K562 (cell line): Measurements from ENCODE around the gene CCDC106. TPM values are rescaled to one million over a fixed set of nuclear protein-coding genes. Genes with fewer than 3 reads are reported as not detected.

ENCODE experiments used
- ATF6 ChIP-seq: sonication (generic); formaldehyde crosslinking; IDR thresholded peaks from 2 replicates; pipeline ENCODE4 v1.4.0; 2020; ENCODE audit warnings: mild to moderate bottlenecking, missing genetic modification reagents
- CBFB ChIP-seq: sonication (generic); formaldehyde crosslinking; IDR thresholded peaks from 2 replicates; pipeline ENCODE4 v1.4.0; 2020; ENCODE audit warnings: mild to moderate bottlenecking, missing genetic modification reagents
- CC2D1A ChIP-seq: fragments of 450-650 bp; IDR thresholded peaks from 2 replicates; pipeline ENCODE4 v1.6.1; 2017; ENCODE audit warnings: mild to moderate bottlenecking
- CEBPB ChIP-seq: fragments of 450-650 bp; IDR thresholded peaks from 2 replicates; pipeline ENCODE4 v1.6.1; 2016; ENCODE audit warnings: missing genetic modification characterization, missing compliant biosample characterization
- ETS1 ChIP-seq: conservative IDR thresholded peaks from 2 replicates; pipeline ENCODE4 v1.6.1; 2011; ENCODE audit warnings: low read depth, mild to moderate bottlenecking, low read length; ENCODE audit not compliant: control insufficient read depth
- FOS ChIP-seq: IDR thresholded peaks from 3 replicates; pipeline ENCODE4 v1.6.1; 2011; ENCODE audit not compliant: insufficient read length; ENCODE audit errors: extremely low read depth
- GATA2 ChIP-seq: sonication (generic); formaldehyde crosslinking; IDR thresholded peaks from 2 replicates; pipeline ENCODE4 v1.4.0; 2020; ENCODE audit warnings: mild to moderate bottlenecking, missing genetic modification reagents
- GTF2F1 ChIP-seq: IDR thresholded peaks from 2 replicates; pipeline ENCODE4 v1.6.1; 2011; ENCODE audit warnings: low read depth, low read length, improper control_type of control experiment
- KAT2B ChIP-seq: IDR thresholded peaks from one replicate; pipeline ENCODE4 v1.6.1; 2012; ENCODE audit warnings: low read depth, mild to moderate bottlenecking, control low read depth, inconsistent platforms, low read length, moderate library complexity
- KLF13 ChIP-seq: fragments of 450-650 bp; IDR thresholded peaks from 2 replicates; pipeline ENCODE4 v1.6.1; 2016; ENCODE audit warnings: missing genetic modification characterization, low read depth, mild to moderate bottlenecking, missing compliant biosample characterization, moderate library complexity, borderline replicate concordance
- NFE2L1 ChIP-seq: fragments of 450-650 bp; IDR thresholded peaks from 2 replicates; pipeline ENCODE4 v1.6.1; 2016; ENCODE audit warnings: missing genetic modification characterization, low read depth, mild to moderate bottlenecking, missing compliant biosample characterization, moderate library complexity, borderline replicate concordance
- NR2C1 ChIP-seq, 2 experiments: fragments of 450-650 bp; IDR thresholded peaks; 2 replicates each; pipeline ENCODE4 v1.6.1; 2017; ENCODE audit warnings: mild to moderate bottlenecking in 2 of 2, antibody characterized with exemption in 1 of 2, inconsistent platforms in 1 of 2, missing compliant biosample characterization in 1 of 2, missing genetic modification characterization in 1 of 2
- NR2F6 ChIP-seq: fragments of 450-650 bp; formaldehyde crosslinking; IDR thresholded peaks from 2 replicates; pipeline ENCODE4 v1.4.0; 2020; ENCODE audit warnings: mild to moderate bottlenecking
- PHB2 ChIP-seq: fragments of 450-650 bp; IDR thresholded peaks from 2 replicates; pipeline ENCODE4 v1.6.1; 2017; ENCODE audit warnings: low read depth
- SFPQ ChIP-seq: fragments of 200-400 bp; formaldehyde crosslinking; IDR thresholded peaks from 2 replicates; pipeline ENCODE4 v1.6.1; 2017; ENCODE audit warnings: mild to moderate bottlenecking, low read depth, low read length, moderate library complexity
- SIX5 ChIP-seq, 2 experiments: IDR thresholded peaks; 2 replicates each; pipeline ENCODE4 v1.6.1; 2011; ENCODE audit warnings: low read length in 2 of 2, borderline replicate concordance in 1 of 2, low read depth in 1 of 2, mild to moderate bottlenecking in 1 of 2, moderate library complexity in 1 of 2; ENCODE audit not compliant: insufficient read depth in 1 of 2
- SMAD4 ChIP-seq: fragments of 250-450 bp; sonication (Bioruptor Pico); conservative IDR thresholded peaks from 2 replicates; pipeline ENCODE4 v1.8.0; 2021; ENCODE audit warnings: inconsistent platforms, mild to moderate bottlenecking, moderate library complexity
- TBL1XR1 ChIP-seq, 2 experiments: IDR thresholded peaks; 2 replicates each; pipeline ENCODE4 v1.6.1; 2012; ENCODE audit warnings: improper control_type of control experiment in 2 of 2, low read length in 2 of 2, mild to moderate bottlenecking in 1 of 2
- TOE1 ChIP-seq, 2 experiments: fragments of 450-650 bp in 1 of 2; sonication (generic) in 1 of 2; formaldehyde crosslinking in 1 of 2; IDR thresholded peaks; 2 replicates each; pipeline versions ENCODE4 v1.7.1 to v1.8.0; 2016 to 2022; ENCODE audit warnings: borderline replicate concordance in 2 of 2, mild to moderate bottlenecking in 2 of 2, antibody characterized with exemption in 1 of 2, inconsistent platforms in 1 of 2, low read depth in 1 of 2, missing genetic modification reagents in 1 of 2, moderate library complexity in 1 of 2
- ZC3H8 ChIP-seq: fragments of 450-650 bp; IDR thresholded peaks from 2 replicates; pipeline ENCODE4 v1.6.1; 2017
- ZNF165 ChIP-seq: fragments of 250-450 bp; sonication (Bioruptor Pico); IDR thresholded peaks from 2 replicates; pipeline ENCODE4 v1.4.0; 2020; ENCODE audit warnings: borderline replicate concordance
- ZNF282 ChIP-seq: sonication (generic); formaldehyde crosslinking; IDR thresholded peaks from 2 replicates; pipeline ENCODE4 v1.8.1; 2023; ENCODE audit warnings: missing genetic modification reagents
- polyA plus RNA-seq, 8 experiments: library from polyadenylated mRNA; depleted of rRNA in 4 of 8; stranded (reverse) in 5 of 8; unstranded in 3 of 8; fragments of >200 nt; fragmentation: Nextera tagmentation in 2 of 8; fragmentation: Illumina TruSeq in 1 of 8; extraction: Ambion mirVana in 2 of 8; extraction: Trizol in 1 of 8; gene quantifications; 2 replicates each; pipeline versions ENCODE4 v1.2.1 to v1.2.3, GENCODE V29; 2011 to 2014; ENCODE audit warnings: inconsistent platforms in 1 of 8, missing spikeins in 1 of 8
- total RNA-seq, 7 experiments: library from RNA; depleted of rRNA in 6 of 7; stranded (reverse); fragments of >200 nt in 6 of 7; fragmentation: Illumina TruSeq in 2 of 7; extraction: Trizol in 2 of 7; gene quantifications; 2 replicates each; pipeline versions ENCODE4 v1.2.1 to v1.2.3, GENCODE V29; 2011 to 2021; ENCODE audit warnings: low replicate concordance in 1 of 7

The CCDC106 gene
- total and polyA plus RNA-seq, 9 of the 15 experiments (the other 6 are each of a cell fraction or from before 2014, with no cell fraction given), result 0.10 to 27.5 (median 15.0) TPM; not detected in 1

GRCh38 chr19:55599842-55600661 lies 48.0 kb upstream of the CCDC106 start, which contains the start of gene ZNF524 (continued):
- TF ChIP-seq SMAD4 (CRISPR knock-in tag), result peak; percentile 73; the same call in 1 of the 2 replicates
- no peak for TF ChIP-seq CBFB
- no peak for TF ChIP-seq KAT2B
- TF ChIP-seq TOE1 (IDR thresholded peaks at IDR 0.05; ENCODE audit: borderline replicate concordance), result peak; percentile 96
- no peak for TF ChIP-seq TOE1 (CRISPR knock-in tag; IDR thresholded peaks at IDR 0.05; ENCODE audit: borderline replicate concordance, low read depth)
- TF ChIP-seq NR2C1 (IDR thresholded peaks at IDR 0.05), result peak; percentile 94
- TF ChIP-seq NR2C1 (tag; IDR thresholded peaks at IDR 0.05), result peak; percentile 84
- no peak for TF ChIP-seq ZC3H8
- peak in 1 of 2 experiments; percentile 53; a peak in 2 of 4 replicates for TF ChIP-seq SIX5 (IDR thresholded peaks at IDR 0.05; ENCODE audit: borderline replicate concordance in 1 of 2, insufficient read depth in 1 of 2, low read depth in 1 of 2, low read length in 2 of 2)
- no peak for TF ChIP-seq TBL1XR1 (IDR thresholded peaks at IDR 0.05; ENCODE audit: low read length in 2 of 2)
- TF ChIP-seq KLF13, result peak; percentile 12; the same call in 1 of the 2 replicates
- no peak for TF ChIP-seq PHB2
- TF ChIP-seq ZNF165, result no peak; the same call in 1 of the 2 replicates
- TF ChIP-seq CEBPB (tag), result no peak
- TF ChIP-seq CC2D1A, result no peak
- no peak for TF ChIP-seq NR2F6 (CRISPR knock-in tag)
- no peak for TF ChIP-seq GATA2 (CRISPR knock-in tag)
- no peak for TF ChIP-seq NFE2L1
- no peak for TF ChIP-seq FOS
- TF ChIP-seq ATF6, result 0 out of 2 replicates have a peak, but pooled peaks have one; percentile 78
- TF ChIP-seq ZNF282 (CRISPR knock-in tag), result no peak
- no peak for TF ChIP-seq SFPQ
- TF ChIP-seq ETS1, result peak; percentile 25; the same call in 1 of the 2 replicates
- 0 out of 2 replicates have a peak, but pooled peaks have one; percentile 24 for TF ChIP-seq GTF2F1
